OCI-LY3 (cell line): Measurements from ENCODE around the gene WARS2.

ENCODE experiments used
- H2AFZ ChIP-seq: fragments of 200-600, 300-600 bp; shearing (Covaris generic); 2 replicates; pipeline ENCODE4 v1.6.0; 2014; ENCODE audit warnings: antibody characterized with exemption, low read depth, low read length
- H3K27ac ChIP-seq: fragments of 200-600, 300-600 bp; sonication (generic); 2 replicates; pipeline ENCODE4 v1.5.1; 2014; ENCODE audit warnings: mild to moderate bottlenecking, low read length, moderate library complexity, mixed read lengths
- H3K27me3 ChIP-seq: fragments of 200-600, 300-600 bp; sonication (generic); 2 replicates; pipeline ENCODE4 v1.6.1; 2014; ENCODE audit warnings: low read depth, low read length, mixed read lengths
- H3K36me3 ChIP-seq: fragments of 200-600, 300-600 bp; sonication (generic); replicated peaks from 2 replicates; pipeline ENCODE3; 2014; ENCODE audit warnings: low read depth, low read length, mixed read lengths
- H3K4me1 ChIP-seq: fragments of 300-600, 200-600 bp; sonication (generic); 2 replicates; pipeline ENCODE4 v1.6.1; 2014; ENCODE audit warnings: low read length, mixed read lengths
- H3K4me2 ChIP-seq: fragments of 200-600, 300-600 bp; sonication (generic); 2 replicates; pipeline ENCODE4 v1.6.1; 2014; ENCODE audit warnings: low read length, mixed read lengths
- H3K4me3 ChIP-seq: fragments of 300-600, 200-600 bp; sonication (generic); 2 replicates; pipeline ENCODE4 v1.5.1; 2014; ENCODE audit warnings: antibody characterized with exemption, mild to moderate bottlenecking, low read length, moderate library complexity
- H3K79me2 ChIP-seq: fragments of 300-600, 200-600 bp; shearing (Covaris generic); 2 replicates; pipeline ENCODE4 v1.6.1; 2014; ENCODE audit warnings: mild to moderate bottlenecking, low read length, mixed read lengths
- H3K9ac ChIP-seq: fragments of 300-600, 200-600 bp; shearing (Covaris generic); 2 replicates; pipeline ENCODE4 v1.6.0; 2014; ENCODE audit warnings: mild to moderate bottlenecking, low read length, moderate library complexity
- H3K9me3 ChIP-seq: fragments of 200-600, 300-600 bp; shearing (Covaris generic); 2 replicates; pipeline ENCODE4 v1.6.1; 2014; ENCODE audit warnings: low read length, mixed read lengths; ENCODE audit not compliant: insufficient read depth
- H4K20me1 ChIP-seq: fragments of 200-600, 300-600 bp; sonication (generic); 2 replicates; pipeline ENCODE4 v1.6.1; 2016; ENCODE audit warnings: low read length, mixed read lengths; ENCODE audit not compliant: insufficient read depth
- CTCF ChIP-seq: fragments of 200-600, 300-600 bp; sonication (generic); IDR thresholded peaks from 2 replicates; pipeline ENCODE4 v1.5.1; 2014; ENCODE audit warnings: antibody characterized with exemption, low read length, low read depth
- EZH2phosphoT487 ChIP-seq: fragments of 200-600 bp; shearing (Covaris generic); IDR thresholded peaks from 2 replicates; pipeline ENCODE4 v1.6.1; 2018; ENCODE audit warnings: antibody characterized with exemption, mixed run types, low read depth

The WARS2 gene

GRCh38 chr1:119071321-119071720, 69.1 kb downstream of the WARS2 start:
- Histone ChIP-seq H4K20me1 (no peaks in the 10 kb centered on the region), H3K27ac (no peak overlapping the region)

DNA sequence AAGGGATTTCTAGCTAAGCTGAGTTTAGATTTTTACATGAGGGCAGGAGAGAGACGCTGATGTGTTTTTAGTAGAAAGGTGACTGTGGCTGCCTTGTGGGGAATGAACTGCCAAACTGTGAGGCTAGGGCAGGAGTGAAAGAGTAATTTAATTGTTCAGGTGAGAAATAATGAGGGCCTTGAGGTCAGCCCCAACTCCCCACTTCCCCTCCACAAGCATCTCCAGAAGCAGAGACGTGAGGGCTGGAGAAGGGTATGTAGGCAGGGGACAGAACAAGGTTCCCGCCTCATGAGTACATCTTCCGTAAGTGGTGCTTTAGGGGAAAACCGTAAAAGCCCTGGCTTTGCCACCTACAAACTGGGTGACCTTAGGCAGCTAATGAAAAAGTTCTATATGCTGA, 70.8 kb downstream of the WARS2 start:
- no peak for TF ChIP-seq EZH2phosphoT487
- TF ChIP-seq CTCF = no peak
- no peak overlapping the region for H2AFZ ChIP-seq

More at GRCh38 chr1:119071321-119071720, 69.1 kb downstream of the WARS2 start:
- no peak overlapping the region for H3K9ac ChIP-seq
- no peaks in the 10 kb centered on the region for H3K36me3 ChIP-seq
- no peak overlapping the region for H3K4me2 ChIP-seq
- no peak overlapping the region for H2AFZ ChIP-seq
- no peaks in the 10 kb centered on the region for H3K9me3 ChIP-seq
- no peaks in the 10 kb centered on the region for H3K4me1 ChIP-seq
- H3K27me3 ChIP-seq = no peaks in the 10 kb centered on the region
- no peaks in the 10 kb centered on the region for H3K79me2 ChIP-seq
- TF ChIP-seq CTCF (no peak), EZH2phosphoT487 (no peak)
- no peak overlapping the region for H3K4me3 ChIP-seq

GRCh38 chr1:119068427-119068826, 72.0 kb downstream of the WARS2 start:
- Histone ChIP-seq H4K20me1 (no peaks in the 10 kb centered on the region), H3K27ac (no peak overlapping the region), H2AFZ (no peak overlapping the region), H3K36me3 (no peaks in the 10 kb centered on the region), H3K27me3 (no peaks in the 10 kb centered on the region), H3K4me3 (no peak overlapping the region), H3K9me3 (no peaks in the 10 kb centered on the region), H3K4me1 (no peaks in the 10 kb centered on the region), H3K9ac (no peak overlapping the region), H3K4me2 (no peak overlapping the region), H3K79me2 (no peaks in the 10 kb centered on the region)
- TF ChIP-seq CTCF = no peak
- TF ChIP-seq EZH2phosphoT487 = no peak

More for the DNA sequence above, 70.8 kb downstream of the WARS2 start:
- H3K4me1 ChIP-seq = no peaks in the 10 kb centered on the region
- no peak overlapping the region for H3K4me2 ChIP-seq
- no peak overlapping the region for H3K4me3 ChIP-seq
- no peaks in the 10 kb centered on the region for H3K9me3 ChIP-seq
- H3K36me3 ChIP-seq = no peaks in the 10 kb centered on the region
- H4K20me1 ChIP-seq = no peaks in the 10 kb centered on the region
- H3K79me2 ChIP-seq = no peaks in the 10 kb centered on the region
- no peak overlapping the region for H3K9ac ChIP-seq
- no peak overlapping the region for H3K27ac ChIP-seq
- no peaks in the 10 kb centered on the region for H3K27me3 ChIP-seq

GRCh38 chr1:119061700-119062099, 78.8 kb downstream of the WARS2 start:
- Histone ChIP-seq H3K4me2 (no peak overlapping the region), H3K9me3 (no peaks in the 10 kb centered on the region), H3K9ac (no peak overlapping the region), H4K20me1 (no peaks in the 10 kb centered on the region), H2AFZ (no peak overlapping the region), H3K27me3 (no peaks in the 10 kb centered on the region), H3K27ac (no peak overlapping the region), H3K79me2 (no peaks in the 10 kb centered on the region), H3K4me3 (no peak overlapping the region), H3K36me3 (no peaks in the 10 kb centered on the region), H3K4me1 (no peaks in the 10 kb centered on the region)
- TF ChIP-seq EZH2phosphoT487 (no peak), CTCF (no peak)
